Kidney epithelial cell (primary cell): ENCODE data around the gene PKNOX2. TPM values are rescaled to one million over a fixed set of nuclear protein-coding genes. Genes with fewer than 3 reads are reported as not detected.

Experiments
- DNase-seq: peaks from one replicate; pipeline ENCODE4 v3.0.0-alpha.2; 2010; ENCODE audit warnings: low read depth
- H3K27me3 ChIP-seq: 2 replicates; pipeline ENCODE4 v1.6.0; 2011; ENCODE audit warnings: low read length; ENCODE audit not compliant: control insufficient read depth, insufficient read depth
- H3K36me3 ChIP-seq: 2 replicates; pipeline ENCODE4 v1.5.1; 2011; ENCODE audit warnings: low read length; ENCODE audit not compliant: control insufficient read depth, insufficient read depth
- H3K4me3 ChIP-seq: 2 replicates; pipeline ENCODE4 v1.5.1; 2011; ENCODE audit warnings: low read depth, mild to moderate bottlenecking, control low read depth, low read length
- CTCF ChIP-seq: IDR thresholded peaks from 2 replicates; pipeline ENCODE4 v1.5.1; 2011; ENCODE audit warnings: mild to moderate bottlenecking, moderate library complexity, low read length, control low read depth, inconsistent platforms; ENCODE audit not compliant: insufficient read depth, poor library complexity, severe bottlenecking
- total RNA-seq: library from RNA; depleted of rRNA; stranded (reverse); fragments of >200 nt; gene quantifications from 2 replicates; pipeline ENCODE4 v1.2.3, GENCODE V29; 2015

The PKNOX2 gene
- total RNA-seq, 1 donor from 2014 or later, result 0.42 TPM

GRCh38 chr11:125451400-125452124, 287.0 kb downstream of the PKNOX2 start:
- H3K36me3 ChIP-seq, result no peaks in the 10 kb centered on the region
- no peaks in the 10 kb centered on the region for H3K27me3 ChIP-seq
- no peak for TF ChIP-seq CTCF
- H3K4me3 ChIP-seq, result no peak overlapping the region
- DNase-seq, result no peak

GRCh38 chr11:125452125-125452470, 287.5 kb downstream of the PKNOX2 start:
- TF ChIP-seq CTCF, result no peak
- DNase-seq, result no peak
- no peak overlapping the region for H3K4me3 ChIP-seq
- no peaks in the 10 kb centered on the region for H3K36me3 ChIP-seq
- H3K27me3 ChIP-seq, result no peaks in the 10 kb centered on the region

DNA sequence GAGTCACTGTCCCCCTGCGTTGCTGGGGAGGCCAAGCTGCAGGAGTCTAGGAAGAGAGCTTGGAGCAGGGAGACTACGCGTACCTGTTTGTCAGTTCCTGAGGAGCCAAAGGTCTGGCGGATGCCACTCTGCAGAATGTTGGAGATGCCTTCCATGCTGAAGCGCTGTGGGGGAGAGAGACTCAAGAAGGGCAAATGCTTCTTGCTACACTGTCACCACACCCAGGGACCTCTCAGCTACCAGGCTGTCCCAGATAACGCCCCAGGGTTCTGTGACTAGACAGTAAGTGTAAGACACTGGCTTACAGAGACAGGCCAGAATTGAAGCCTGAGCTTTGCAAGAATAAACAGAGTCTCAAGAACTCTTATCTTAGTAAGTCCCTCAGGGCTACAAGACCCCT, 289.5 kb downstream of the PKNOX2 start:
- TF ChIP-seq CTCF, result no peak
- Histone ChIP-seq H3K36me3 (no peaks in the 10 kb centered on the region), H3K27me3 (no peaks in the 10 kb centered on the region)

DNA sequence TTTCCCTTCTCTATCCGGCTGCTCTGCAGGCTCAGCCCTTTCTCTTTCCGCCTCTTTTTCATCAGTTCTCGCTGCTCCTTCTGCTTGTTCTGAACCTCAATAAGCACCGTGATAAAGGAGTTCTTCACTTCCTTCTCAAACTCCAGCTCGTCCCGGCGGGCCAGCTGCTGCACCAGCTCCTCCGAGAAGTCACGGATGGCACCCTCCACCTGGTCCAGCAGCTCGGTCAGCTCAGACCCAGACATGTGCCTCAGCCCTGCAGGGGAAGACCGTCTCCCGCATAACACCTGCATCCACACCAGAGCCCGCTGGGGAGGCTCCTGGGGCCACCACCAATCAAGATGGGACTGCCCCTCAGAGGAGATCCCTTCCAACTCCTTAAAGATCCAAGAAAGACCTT, 291.3 kb downstream of the PKNOX2 start:
- no peak overlapping the region for H3K4me3 ChIP-seq
- no peak for DNase-seq
- no peak for TF ChIP-seq CTCF
- H3K27me3 ChIP-seq, result no peaks in the 10 kb centered on the region
- H3K36me3 ChIP-seq, result no peaks in the 10 kb centered on the region

More for the DNA sequence above, 289.5 kb downstream of the PKNOX2 start:
- DNase-seq, result no peak
- H3K4me3 ChIP-seq, result no peak overlapping the region

DNA sequence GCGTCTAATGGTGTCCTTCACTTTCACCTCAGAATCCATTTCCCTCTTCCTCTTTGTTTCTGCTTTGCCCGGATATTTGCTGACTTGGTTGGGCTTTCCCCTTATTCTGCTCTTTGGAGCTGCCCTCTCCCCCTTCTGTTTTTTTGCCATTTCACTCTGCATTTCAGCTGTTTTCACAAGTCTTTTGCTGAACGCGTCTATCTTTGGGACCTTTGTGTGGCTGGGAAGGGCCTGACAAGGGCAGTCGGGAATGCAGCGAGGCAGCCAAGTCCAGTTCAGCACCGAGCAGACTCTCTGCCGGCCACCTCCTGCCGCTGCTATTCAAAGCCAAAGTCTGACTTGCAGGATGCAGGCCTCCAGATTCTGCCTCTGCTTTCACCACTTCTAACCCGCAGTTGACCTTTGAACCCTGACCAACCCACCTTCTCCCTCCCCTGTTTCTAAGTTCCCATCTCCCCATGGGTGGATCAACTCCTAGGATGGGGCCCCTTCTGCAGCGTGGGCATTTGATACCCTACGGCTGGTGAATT, 293.3 kb downstream of the PKNOX2 start:
- H3K27me3 ChIP-seq, result no peaks in the 10 kb centered on the region
- TF ChIP-seq CTCF, result no peak
- H3K4me3 ChIP-seq, result no peak overlapping the region
- no peak for DNase-seq
- no peaks in the 10 kb centered on the region for H3K36me3 ChIP-seq

DNA sequence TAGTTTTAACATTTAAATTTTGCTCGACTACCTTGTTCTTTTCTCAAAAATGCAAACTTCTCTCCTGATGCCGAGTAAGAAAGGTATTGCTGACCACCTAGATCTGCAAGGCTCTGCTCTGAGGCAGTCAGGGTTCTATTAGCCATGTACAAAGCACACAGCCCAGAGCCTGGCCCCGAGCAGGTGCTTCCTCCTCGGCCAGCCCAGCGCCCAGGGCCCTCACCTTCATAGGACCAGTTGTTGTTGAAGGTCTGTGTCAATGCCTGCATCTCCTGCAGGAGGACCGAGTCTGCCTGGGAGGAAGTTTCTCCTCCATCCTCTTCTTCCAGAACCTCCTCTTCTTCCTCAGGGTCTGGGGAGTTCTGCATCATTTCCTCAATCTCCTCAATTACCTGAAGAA, 295.7 kb downstream of the PKNOX2 start:
- no peak overlapping the region for H3K4me3 ChIP-seq
- no peak for DNase-seq
- H3K36me3 ChIP-seq, result no peaks in the 10 kb centered on the region
- no peak for TF ChIP-seq CTCF
- H3K27me3 ChIP-seq, result no peaks in the 10 kb centered on the region
